ENCODE data around the gene IPO8. TPM values are rescaled to one million over a fixed set of nuclear protein-coding genes. Genes with fewer than 3 reads are reported as not detected.

Gene IPO8
- total and polyA plus RNA-seq, 2 donors (not counting 3 experiments of a cell fraction or from before 2014, with no cell fraction given), result 7.2 to 52.5 TPM

- H3K4me3 ChIP-seq (replicated peaks in 1 of 3; ENCODE audit: insufficient read depth in 1 of 3, low read depth in 1 of 3, low read length in 3 of 3), result no peak overlapping the region
- H3K9me1 ChIP-seq (replicated peaks; ENCODE audit: control insufficient read depth, extremely low read depth, insufficient read depth, low read length), result no peaks in the 10 kb centered on the region
- H2AFZ ChIP-seq (ENCODE audit: low read depth, low read length), result no peak overlapping the region
- no peaks in the 10 kb centered on the region for H4K20me1 ChIP-seq (replicated peaks; ENCODE audit: control insufficient read depth, extremely low read depth, insufficient read depth, low read length)
- no peak overlapping the region for H3K27ac ChIP-seq (ENCODE audit: insufficient read depth, low read depth, low read length)
- no peaks in the 10 kb centered on the region for H3K27me3 ChIP-seq (ENCODE audit: control insufficient read depth in 2 of 2, insufficient read depth in 2 of 2, low read length in 2 of 2)
- no peaks in the 10 kb centered on the region for H3K9me3 ChIP-seq (replicated peaks; ENCODE audit: control insufficient read depth, insufficient read depth, low read length)
- no peak overlapping the region for H3K4me2 ChIP-seq (ENCODE audit: insufficient read depth, low read length)
- H3K4me1 ChIP-seq (ENCODE audit: control insufficient read depth, extremely low read depth, insufficient read depth, low read length), result no peaks in the 10 kb centered on the region
- CTCF ChIA-PET, result interaction anchor here (1.2 kb wide), 1 partner anchor 14 kb away, joined by 4 read pairs; no protein-coding TSS in a partner anchor
- intact Hi-C loops (cut with micrococcal nuclease), result no loop called here
- POLR2A ChIA-PET, result no interaction called here
- FAIRE-seq, result no peak
- H3K79me2 ChIP-seq (ENCODE audit: control insufficient read depth, insufficient read depth, low read length), result peaks cover 3% of the 10 kb centered on the region
- DNase-seq (ENCODE audit: low read depth, low spot score), result no peak
- no TSS peak for BruUV-seq (replicated peaks)
- dilution Hi-C loops (cut with MboI; ENCODE audit: extremely low pct_ligation_motif_present, low sequenced_read_pairs), result no loop called here
- no peak overlapping the region for H3K9ac ChIP-seq (replicated peaks; ENCODE audit: extremely low read depth, insufficient read depth, low read length)
- TF ChIP-seq EZH2 (IDR thresholded peaks at IDR 0.05; ENCODE audit: borderline replicate concordance, low read depth, low read length, severe bottlenecking) (no peak), GATA2 (IDR thresholded peaks at IDR 0.05; ENCODE audit: insufficient read depth, insufficient read length, low read depth, low read length) (no peak), FOS (IDR thresholded peaks at IDR 0.05; ENCODE audit: borderline replicate concordance, insufficient read depth, low read length) (no peak), POLR2A (IDR thresholded peaks at IDR 0.05; ENCODE audit: low read depth, low read length) (no peak), MAX (IDR thresholded peaks at IDR 0.05; ENCODE audit: insufficient read depth, insufficient read length) (no peak), POLR2AphosphoS5 (IDR thresholded peaks at IDR 0.05; ENCODE audit: insufficient read depth, low read depth, low read length) (no peak), MYC (IDR thresholded peaks at IDR 0.05; ENCODE audit: low read depth, low read length) (no peak), JUN (IDR thresholded peaks at IDR 0.05; ENCODE audit: borderline replicate concordance, insufficient read depth, insufficient read length, low read depth) (no peak), CTCF (IDR thresholded peaks at IDR 0.05; ENCODE audit: extremely low read depth in 1 of 2, insufficient read depth in 1 of 2, low read depth in 1 of 2, low read length in 2 of 2) (no peak)
- H3K36me3 ChIP-seq (ENCODE audit: control insufficient read depth in 2 of 2, extremely low read depth in 1 of 2, insufficient read depth in 2 of 2, low read length in 2 of 2), result peaks cover 5 to 20% of the 10 kb centered on the region in 2 experiments
Observed at GRCh38 chr12:30719060-30719459, 23.4 kb upstream of the IPO8 start.
